ENCODE results near the gene TCEAL8. TPM values are rescaled to one million over a fixed set of nuclear protein-coding genes. Genes with fewer than 3 reads are reported as not detected.

Gene TCEAL8
- total RNA-seq, result 119 and 133 TPM in 2 replicates

GRCh38 chrX:103254921-103255493, at the start of gene TCEAL8:
TCEAL8 (minus strand) TSS chrX:103255155; CDS start chrX:103253979, 1,176 bp downstream.

DNA sequence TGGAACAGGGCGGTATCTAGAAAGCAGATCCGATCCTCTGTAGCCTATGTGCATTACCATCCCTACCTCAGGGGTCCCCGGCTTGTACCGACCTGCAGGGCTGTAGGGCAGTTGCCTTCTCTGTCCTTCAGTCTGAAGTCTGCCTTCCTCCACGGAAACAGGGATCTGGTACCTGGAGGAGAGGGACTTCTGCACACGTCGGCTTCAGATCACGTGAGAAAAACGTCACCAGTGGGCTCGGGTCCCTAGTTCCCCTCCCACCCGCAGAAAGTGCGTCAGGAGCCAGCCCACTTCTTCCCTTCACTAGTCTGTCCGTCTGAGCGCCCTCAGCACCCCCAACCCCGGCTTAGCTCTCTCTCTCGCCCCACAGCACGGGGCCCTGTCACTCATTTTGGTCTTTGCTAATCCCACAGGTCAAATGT, 21.6 kb upstream of the TCEAL8 start, which contains the start of gene TCEAL5:
TSS of gene TCEAL5 (minus strand) at position 170 of the 422 bp plus-strand sequence. CDS start 2,187 bp downstream, outside the sequence.

GRCh38 chrX:103214870-103215424, 40.0 kb downstream of the TCEAL8 start, which contains the start of gene BEX4:
BEX4 (plus strand) TSS chrX:103215108; CDS start chrX:103216154, 1,046 bp downstream.

Other genes starting within 250 kb of the TCEAL8 start
- gene BEX1, start 191.0 kb downstream of the TCEAL8 start, total RNA-seq, result 0.92 and 2.8 TPM in 2 replicates
- not detected in 2 replicates for gene NXF3, start 162.0 kb downstream of the TCEAL8 start, total RNA-seq
- gene BEX4, start 40.0 kb downstream of the TCEAL8 start, total RNA-seq, result 15.6 and 29.9 TPM in 2 replicates
- not detected in 2 replicates for gene TCEAL5, start 21.6 kb upstream of the TCEAL8 start, total RNA-seq
- gene BEX2, start 55.8 kb upstream of the TCEAL8 start, total RNA-seq, result 0.83 and 1.3 TPM in 2 replicates
- gene TCEAL7, start 75.1 kb upstream of the TCEAL8 start, total RNA-seq, result 26.3 and 37.3 TPM in 2 replicates
- 152 and 169 TPM in 2 replicates for gene TCEAL9, start 101.4 kb upstream of the TCEAL8 start, total RNA-seq
- gene BEX3, start 121.4 kb upstream of the TCEAL8 start, total RNA-seq, result 462 and 464 TPM in 2 replicates